ENCODE results near the gene C16orf87. TPM values are rescaled to one million over a fixed set of nuclear protein-coding genes. Genes with fewer than 3 reads are reported as not detected.

The C16orf87 gene
- polyA plus RNA-seq, 1 donor from 2014 or later, result 27.5 TPM

Small RNA genes lying within 50 kb of the gene (small RNA-seq; reads per million reads assigned to genes)
- 0 reads per million in 3 experiments for gene AC007225.2

Other genes with a start within 250 kb of the C16orf87 start
- 0.54 and 1.1 TPM in 2 replicates for gene SHCBP1, start 209.8 kb downstream of the C16orf87 start, polyA plus RNA-seq
- gene VPS35, start 142.0 kb downstream of the C16orf87 start, polyA plus RNA-seq, result 155 and 157 TPM in 2 replicates
- gene ORC6, start 141.5 kb downstream of the C16orf87 start, polyA plus RNA-seq, result 21.2 and 26.8 TPM in 2 replicates
- 0.07 TPM in 1 of 2 replicates, not detected in the other for gene MYLK3, start 82.8 kb downstream of the C16orf87 start, polyA plus RNA-seq
- gene GPT2, start 53.2 kb upstream of the C16orf87 start, polyA plus RNA-seq, result 23.9 and 27.3 TPM in 2 replicates
- 85.8 and 99.5 TPM in 2 replicates for gene DNAJA2, start 142.5 kb upstream of the C16orf87 start, polyA plus RNA-seq

All from neural cell (in vitro differentiated cells).